Lower lobe of right lung (tissue), 2 donors: ENCODE data around the gene BCLAF1. TPM values are rescaled to one million over a fixed set of nuclear protein-coding genes. Genes with fewer than 3 reads are reported as not detected.

Experiments
- ATAC-seq, 2 donors: fragments of 200-7000 bp; cut with Tn5 transposase; one replicate each; pipeline ENCODE4 v1.9.1; 2020 to 2022; ENCODE audit warnings: mild to moderate bottlenecking in 2 of 2, moderate library complexity in 2 of 2
- DNase-seq: peaks from one replicate; pipeline ENCODE4 v3.0.0-alpha.2; 2020
- H3K27ac ChIP-seq: fragments of 200-600 bp; one replicate; pipeline ENCODE4 v1.8.0; 2022
- H3K27me3 ChIP-seq: fragments of 200-600 bp; one replicate; pipeline ENCODE4 v1.8.0; 2022; ENCODE audit warnings: low read depth
- H3K36me3 ChIP-seq: fragments of 200-600 bp; one replicate; pipeline ENCODE4 v1.8.0; 2022; ENCODE audit warnings: mild to moderate bottlenecking
- H3K4me1 ChIP-seq: fragments of 200-600 bp; one replicate; pipeline ENCODE4 v1.8.0; 2022
- H3K4me3 ChIP-seq: fragments of 200-600 bp; one replicate; pipeline ENCODE4 v1.8.0; 2022; ENCODE audit warnings: mild to moderate bottlenecking
- H3K9me3 ChIP-seq: fragments of 200-600 bp; one replicate; pipeline ENCODE4 v1.8.0; 2022
- intact Hi-C: fragments of 100-400 bp; cut with DNase I; formaldehyde crosslinking; loops from one replicate; pipeline ENCODE4 v1.11.0; 2022
- total RNA-seq: library from RNA; stranded (reverse); fragmentation: NEBNext Ultra II Directional; extraction: Animal tissue kit (Norgen Biotek cat#: 25700); gene quantifications from one replicate; pipeline ENCODE4 v1.2.1, GENCODE V29; 2021
- TF ChIP-seq, protein P1 (sequence below): fragments of 200-600 bp; IDR thresholded peaks from one replicate; pipeline ENCODE4 v1.8.0; 2022; ENCODE audit warnings: antibody characterized with exemption, mild to moderate bottlenecking
- donor health status: DM: no; HTN: yes; CAD: no; lungs with severe emphysema.

The BCLAF1 gene
- total RNA-seq, 1 donor from 2014 or later, result 132 TPM

DNA sequence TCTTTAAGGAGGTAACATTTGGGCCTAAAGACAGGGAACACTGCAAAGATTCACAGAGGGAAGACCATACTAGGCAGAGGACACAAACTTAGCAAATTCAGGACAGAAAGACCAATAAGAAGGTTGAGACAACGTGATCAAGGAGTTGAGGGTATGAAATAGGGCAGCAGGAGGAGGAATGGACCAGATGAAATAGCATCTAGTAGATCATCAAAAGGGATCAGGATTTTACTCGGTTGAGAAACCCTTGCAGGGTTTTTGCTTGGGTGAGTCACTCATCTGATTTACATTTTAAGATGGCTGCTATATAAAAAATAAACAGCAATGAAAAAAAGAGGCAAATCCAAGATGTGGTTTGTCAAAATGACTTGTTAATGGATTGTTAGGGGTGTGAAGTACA is 4.7 kb downstream of the BCLAF1 start:
- Histone ChIP-seq H3K9me3 (no peaks in the 10 kb centered on the region), H3K27ac (no peak overlapping the region), H3K27me3 (no peaks in the 10 kb centered on the region), H3K36me3 (peaks cover 17% of the 10 kb centered on the region), H3K4me3 (no peak overlapping the region), H3K4me1 (peaks cover 85% of the 10 kb centered on the region)
- DNase-seq (no peak), ATAC-seq (no peak)
- TF ChIP-seq, protein P1, sequence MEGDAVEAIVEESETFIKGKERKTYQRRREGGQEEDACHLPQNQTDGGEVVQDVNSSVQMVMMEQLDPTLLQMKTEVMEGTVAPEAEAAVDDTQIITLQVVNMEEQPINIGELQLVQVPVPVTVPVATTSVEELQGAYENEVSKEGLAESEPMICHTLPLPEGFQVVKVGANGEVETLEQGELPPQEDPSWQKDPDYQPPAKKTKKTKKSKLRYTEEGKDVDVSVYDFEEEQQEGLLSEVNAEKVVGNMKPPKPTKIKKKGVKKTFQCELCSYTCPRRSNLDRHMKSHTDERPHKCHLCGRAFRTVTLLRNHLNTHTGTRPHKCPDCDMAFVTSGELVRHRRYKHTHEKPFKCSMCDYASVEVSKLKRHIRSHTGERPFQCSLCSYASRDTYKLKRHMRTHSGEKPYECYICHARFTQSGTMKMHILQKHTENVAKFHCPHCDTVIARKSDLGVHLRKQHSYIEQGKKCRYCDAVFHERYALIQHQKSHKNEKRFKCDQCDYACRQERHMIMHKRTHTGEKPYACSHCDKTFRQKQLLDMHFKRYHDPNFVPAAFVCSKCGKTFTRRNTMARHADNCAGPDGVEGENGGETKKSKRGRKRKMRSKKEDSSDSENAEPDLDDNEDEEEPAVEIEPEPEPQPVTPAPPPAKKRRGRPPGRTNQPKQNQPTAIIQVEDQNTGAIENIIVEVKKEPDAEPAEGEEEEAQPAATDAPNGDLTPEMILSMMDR, result no peak
- intact Hi-C loops, result no loop called here

DNA sequence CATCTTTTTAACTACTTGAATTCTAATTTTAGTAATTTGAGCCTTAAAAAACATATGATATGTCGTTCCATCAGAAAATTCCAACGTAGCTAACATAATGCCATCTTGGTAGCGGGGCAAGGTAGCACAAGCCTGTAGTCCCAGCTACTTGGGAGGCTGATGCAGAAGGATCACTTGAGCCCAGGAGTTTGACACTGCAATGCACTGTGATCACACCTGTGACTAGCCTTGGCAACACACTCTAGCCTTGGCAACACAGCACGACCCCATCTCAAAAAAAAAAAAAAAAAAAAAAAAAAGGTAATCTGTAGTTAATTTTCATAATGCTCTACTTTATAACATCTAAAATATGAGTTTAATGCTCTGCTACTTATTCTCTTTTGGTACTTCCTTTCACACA is 6.7 kb downstream of the BCLAF1 start:
- intact Hi-C loops, result no loop called here
- H3K4me1 ChIP-seq, result peaks cover 90% of the 10 kb centered on the region
- H3K27ac ChIP-seq, result no peak overlapping the region
- TF ChIP-seq, protein P1, result no peak
- ATAC-seq (no peak), DNase-seq (no peak)
- H3K4me3 ChIP-seq, result no peak overlapping the region
- H3K27me3 ChIP-seq, result no peaks in the 10 kb centered on the region
- peaks cover 37% of the 10 kb centered on the region for H3K36me3 ChIP-seq
- H3K9me3 ChIP-seq, result no peaks in the 10 kb centered on the region

DNA sequence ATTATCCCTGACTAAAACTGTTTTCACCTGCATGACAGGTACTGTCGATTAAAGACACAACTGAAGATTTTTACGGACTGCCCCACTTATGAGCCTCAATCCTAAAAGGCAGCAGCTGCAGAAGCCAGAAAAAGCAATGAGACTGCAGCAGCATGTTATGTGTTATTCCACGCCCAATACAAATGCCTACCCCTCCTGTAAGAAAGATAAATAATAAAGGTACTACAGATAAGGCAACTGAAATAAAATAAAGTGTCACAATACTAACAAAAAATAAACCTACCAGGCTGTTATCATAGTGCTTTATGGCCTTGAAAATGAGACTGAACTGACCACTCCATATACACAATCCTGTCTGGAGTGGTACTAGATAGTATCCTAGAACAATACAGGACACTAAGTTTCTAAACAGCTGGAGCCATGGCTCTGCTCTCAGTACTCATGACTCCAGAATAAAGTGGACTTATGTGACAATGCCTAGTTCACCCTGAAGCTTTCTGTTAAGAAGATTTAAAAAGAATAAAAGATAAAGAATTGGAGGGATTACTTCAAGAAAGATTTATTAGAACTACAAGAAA is 9.5 kb downstream of the BCLAF1 start:
- peaks cover 61% of the 10 kb centered on the region for H3K36me3 ChIP-seq
- peak in 1 of 2 donors; percentile 60 for ATAC-seq
- H3K4me1 ChIP-seq, result peaks cover 71% of the 10 kb centered on the region

DNA sequence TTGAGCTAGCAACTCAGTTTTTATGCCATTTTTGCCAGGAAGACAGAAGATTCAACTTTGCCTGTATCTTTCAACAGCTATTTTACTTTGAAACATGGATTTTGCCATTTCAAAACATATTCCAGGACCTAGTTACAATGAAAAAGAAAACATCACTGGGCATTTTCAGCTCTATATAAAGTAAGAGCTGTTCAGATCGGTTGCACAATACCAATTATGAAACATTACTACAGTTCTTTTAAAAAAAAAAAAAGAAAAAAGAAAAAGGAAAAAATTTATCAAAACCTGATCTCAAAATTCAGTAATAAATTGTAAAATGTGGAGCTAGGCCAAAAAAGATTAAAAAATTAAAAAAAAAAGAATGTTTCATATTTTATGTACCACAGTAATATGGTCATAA is 15.6 kb downstream of the BCLAF1 start:
- TF ChIP-seq, protein P1, result no peak
- Histone ChIP-seq H3K36me3 (peaks cover 95% of the 10 kb centered on the region), H3K4me3 (no peak overlapping the region), H3K27me3 (no peaks in the 10 kb centered on the region), H3K9me3 (no peaks in the 10 kb centered on the region), H3K27ac (no peak overlapping the region), H3K4me1 (peaks cover 10% of the 10 kb centered on the region)
- no peak for ATAC-seq
- DNase-seq, result no peak
- intact Hi-C loops, result no loop called here

More for the DNA sequence above, 9.5 kb downstream of the BCLAF1 start:
- Histone ChIP-seq H3K9me3 (no peaks in the 10 kb centered on the region), H3K27me3 (no peaks in the 10 kb centered on the region), H3K4me3 (no peak overlapping the region), H3K27ac (no peak overlapping the region)
- DNase-seq, result no peak
- TF ChIP-seq, protein P1, result no peak
- intact Hi-C loops, result no loop called here

DNA sequence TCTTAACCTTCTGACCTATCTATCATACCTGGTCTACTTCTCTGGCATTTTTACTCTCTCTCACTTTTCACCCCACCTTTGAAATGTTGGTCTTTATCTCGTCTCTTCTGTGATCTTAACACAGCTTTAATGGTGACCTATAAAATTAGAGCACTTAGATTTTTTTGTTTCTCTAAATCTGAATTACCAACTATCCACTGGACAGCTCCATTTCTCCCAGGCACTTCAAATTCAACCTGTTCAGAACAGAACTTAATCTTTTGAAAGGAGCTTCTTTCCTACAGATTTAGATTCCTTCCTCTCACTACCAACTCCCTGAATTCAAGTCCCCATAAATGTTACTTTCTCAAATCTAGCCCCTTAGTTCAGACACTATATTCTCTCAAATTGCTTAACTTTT is 24.5 kb downstream of the BCLAF1 start:
- Histone ChIP-seq H3K4me3 (no peak overlapping the region), H3K27me3 (no peaks in the 10 kb centered on the region), H3K4me1 (no peaks in the 10 kb centered on the region), H3K36me3 (peaks cover 100% of the 10 kb centered on the region), H3K27ac (no peak overlapping the region), H3K9me3 (no peaks in the 10 kb centered on the region)
- DNase-seq, result no peak
- no peak for ATAC-seq
- TF ChIP-seq, protein P1, result no peak
- intact Hi-C loops, result no loop called here
